Bronchial epithelial cell (primary cell): ENCODE measurements around the gene EIPR1. TPM values are rescaled to one million over a fixed set of nuclear protein-coding genes. Genes with fewer than 3 reads are reported as not detected.

Experiments used
- DNase-seq: peaks from one replicate; pipeline ENCODE4 v3.0.0-alpha.2; 2010; ENCODE audit warnings: low read depth
- FAIRE-seq: peaks from 2 replicates; lab custom pipeline; 2011; peaks lifted over from hg19 to GRCh38; lab: Jason Lieb, UNC
- H3K27me3 ChIP-seq: 2 replicates; pipeline ENCODE4 v1.5.1; 2011; ENCODE audit warnings: low read length; ENCODE audit not compliant: control insufficient read depth, insufficient read depth
- H3K36me3 ChIP-seq: 2 replicates; pipeline ENCODE4 v1.5.1; 2011; ENCODE audit warnings: low read length; ENCODE audit not compliant: control insufficient read depth, insufficient read depth
- H3K4me3 ChIP-seq: 2 replicates; pipeline ENCODE4 v1.5.1; 2011; ENCODE audit warnings: mild to moderate bottlenecking, low read depth, low read length, control low read depth
- total RNA-seq: library from RNA; depleted of rRNA; stranded (reverse); fragments of >200 nt; gene quantifications from 2 replicates; pipeline ENCODE4 v1.2.1, GENCODE V29; 2014
- TF ChIP-seq, protein P1 (sequence below): IDR thresholded peaks from 2 replicates; pipeline ENCODE4 v1.5.1; 2011; ENCODE audit warnings: mild to moderate bottlenecking, moderate library complexity, low read length, control low read depth, inconsistent platforms; ENCODE audit not compliant: insufficient read depth, severe bottlenecking

EIPR1 gene
- total RNA-seq, 1 donor from 2014 or later = 44.5 TPM

DNA sequence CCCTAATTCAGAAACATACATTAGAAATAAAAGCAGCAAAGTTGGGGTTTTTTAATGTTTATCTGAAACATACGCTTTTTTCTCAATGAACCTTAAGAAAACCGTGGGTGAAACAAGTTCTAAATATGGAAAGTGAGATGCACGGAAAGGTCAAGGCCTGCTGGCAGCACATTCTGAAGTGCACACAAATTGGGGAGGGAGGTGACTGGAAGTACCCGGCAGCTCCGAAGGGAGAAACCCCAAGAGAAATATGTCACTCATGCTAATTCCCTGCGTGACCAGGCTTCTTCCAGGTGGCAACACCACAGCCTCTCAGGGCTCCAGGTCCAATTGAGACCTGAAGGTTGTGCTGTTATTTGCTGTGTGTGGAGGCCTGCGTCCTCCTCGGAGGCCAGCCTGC is 45.5 kb downstream of the EIPR1 start:
- no peaks in the 10 kb centered on the region for H3K27me3 ChIP-seq
- peaks cover 11% of the 10 kb centered on the region for H3K36me3 ChIP-seq
- no peak for FAIRE-seq
- no peak overlapping the region for H3K4me3 ChIP-seq
- TF ChIP-seq, protein P1, sequence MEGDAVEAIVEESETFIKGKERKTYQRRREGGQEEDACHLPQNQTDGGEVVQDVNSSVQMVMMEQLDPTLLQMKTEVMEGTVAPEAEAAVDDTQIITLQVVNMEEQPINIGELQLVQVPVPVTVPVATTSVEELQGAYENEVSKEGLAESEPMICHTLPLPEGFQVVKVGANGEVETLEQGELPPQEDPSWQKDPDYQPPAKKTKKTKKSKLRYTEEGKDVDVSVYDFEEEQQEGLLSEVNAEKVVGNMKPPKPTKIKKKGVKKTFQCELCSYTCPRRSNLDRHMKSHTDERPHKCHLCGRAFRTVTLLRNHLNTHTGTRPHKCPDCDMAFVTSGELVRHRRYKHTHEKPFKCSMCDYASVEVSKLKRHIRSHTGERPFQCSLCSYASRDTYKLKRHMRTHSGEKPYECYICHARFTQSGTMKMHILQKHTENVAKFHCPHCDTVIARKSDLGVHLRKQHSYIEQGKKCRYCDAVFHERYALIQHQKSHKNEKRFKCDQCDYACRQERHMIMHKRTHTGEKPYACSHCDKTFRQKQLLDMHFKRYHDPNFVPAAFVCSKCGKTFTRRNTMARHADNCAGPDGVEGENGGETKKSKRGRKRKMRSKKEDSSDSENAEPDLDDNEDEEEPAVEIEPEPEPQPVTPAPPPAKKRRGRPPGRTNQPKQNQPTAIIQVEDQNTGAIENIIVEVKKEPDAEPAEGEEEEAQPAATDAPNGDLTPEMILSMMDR = no peak
- no peak for DNase-seq

DNA sequence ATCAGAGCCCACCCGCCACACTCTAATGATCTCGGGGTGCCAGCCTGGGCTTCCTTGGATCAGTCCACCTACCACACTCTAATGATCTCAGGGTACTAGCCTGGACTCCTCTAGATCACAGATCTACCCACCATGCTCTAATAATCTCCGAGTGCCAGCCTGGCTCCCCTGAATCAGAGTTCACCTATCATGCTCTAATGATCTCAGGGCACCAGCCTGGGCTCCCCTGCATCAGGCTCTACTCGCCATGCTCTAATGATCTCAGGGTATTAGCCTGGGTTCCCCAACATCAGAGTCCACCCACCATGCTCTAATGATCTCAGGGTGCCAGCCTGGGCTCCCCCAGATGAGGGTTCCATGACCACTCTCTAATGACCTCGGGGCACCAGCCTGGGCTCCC is 48.1 kb downstream of the EIPR1 start:
- TF ChIP-seq, protein P1 = no peak
- H3K36me3 ChIP-seq = peaks cover 10% of the 10 kb centered on the region
- H3K27me3 ChIP-seq = no peaks in the 10 kb centered on the region
- DNase-seq = no peak
- FAIRE-seq = no peak
- no peak overlapping the region for H3K4me3 ChIP-seq

DNA sequence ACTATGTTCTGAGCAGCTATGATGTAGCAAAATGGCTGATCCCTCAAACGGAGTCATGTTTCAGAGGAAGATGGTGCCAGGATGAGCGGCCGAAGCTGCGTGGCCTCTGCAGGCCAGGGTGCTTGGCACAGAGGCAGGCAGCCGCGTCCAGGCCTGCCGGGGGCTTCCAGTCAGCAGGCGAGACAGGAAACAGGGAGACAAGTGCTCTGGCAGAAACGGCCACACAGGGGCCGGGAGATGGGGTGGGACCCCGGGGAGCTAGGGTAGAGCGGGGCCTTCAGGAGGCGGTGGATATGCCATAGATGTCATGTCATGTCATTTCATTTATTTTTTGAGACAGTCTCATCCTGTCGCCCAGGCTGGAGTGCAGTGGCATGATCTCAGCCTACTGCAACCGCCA is 50.7 kb downstream of the EIPR1 start:
- no peaks in the 10 kb centered on the region for H3K27me3 ChIP-seq
- no peak for DNase-seq
- TF ChIP-seq, protein P1 = no peak
- no peak for FAIRE-seq
- H3K4me3 ChIP-seq = no peak overlapping the region
- H3K36me3 ChIP-seq = peaks cover 10% of the 10 kb centered on the region

DNA sequence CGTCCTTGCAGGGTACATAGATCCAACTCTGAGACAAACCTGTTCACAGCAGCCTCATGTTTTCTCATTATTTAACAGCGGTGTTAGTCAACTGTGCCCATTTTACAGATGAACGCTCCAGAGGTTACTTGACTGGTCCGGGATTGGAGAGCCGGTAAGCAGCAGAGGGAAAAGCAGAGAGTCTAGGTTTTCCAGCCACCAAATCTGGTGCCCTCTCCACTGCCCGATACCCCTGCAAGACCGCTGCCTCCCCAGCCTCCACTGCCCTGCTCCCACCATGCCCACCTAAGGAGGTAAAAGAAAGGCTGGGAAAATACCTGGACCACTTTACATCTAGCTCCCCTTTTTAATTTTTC is 51.5 kb downstream of the EIPR1 start:
- Histone ChIP-seq H3K4me3 (no peak overlapping the region), H3K27me3 (no peaks in the 10 kb centered on the region), H3K36me3 (peaks cover 10% of the 10 kb centered on the region)
- TF ChIP-seq, protein P1 = no peak
- FAIRE-seq (no peak), DNase-seq (no peak)

DNA sequence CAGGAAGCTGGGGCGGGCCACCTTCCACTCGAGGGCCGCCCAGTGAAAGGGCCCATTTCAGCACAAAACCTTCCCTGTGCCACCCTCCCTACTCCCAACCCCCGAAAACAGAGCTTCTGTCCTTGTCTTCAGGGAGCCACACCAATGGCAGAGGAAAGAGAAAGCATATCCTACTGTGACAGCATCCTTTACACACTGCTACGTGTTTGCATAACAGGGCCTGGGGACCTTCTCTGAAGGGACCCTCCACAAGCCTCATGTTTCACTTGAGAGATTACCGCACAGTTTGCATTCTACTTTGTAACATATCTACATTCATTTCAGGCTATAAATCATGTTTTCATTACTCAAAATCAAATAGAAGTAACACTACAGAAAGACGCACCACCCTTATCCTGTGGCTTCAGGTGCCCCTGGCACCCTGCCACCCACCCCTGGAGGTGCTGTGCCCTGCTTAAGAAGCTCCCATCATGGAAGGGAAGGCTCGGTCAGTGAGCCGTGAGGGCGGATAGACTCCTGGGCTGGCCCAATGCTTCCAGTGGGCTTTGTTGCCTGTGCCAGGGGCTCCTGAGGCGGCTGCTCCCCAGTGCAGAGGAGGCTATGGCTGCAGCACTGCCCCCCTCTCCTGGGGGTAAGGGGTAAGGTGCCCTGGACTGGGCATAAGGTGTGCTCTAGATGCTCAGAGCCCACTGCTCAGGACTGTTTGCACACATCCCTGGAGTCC is 52.0 kb downstream of the EIPR1 start:
- FAIRE-seq (no peak), DNase-seq (no peak)
- no peaks in the 10 kb centered on the region for H3K27me3 ChIP-seq

More for the DNA sequence above, 52.0 kb downstream of the EIPR1 start:
- H3K36me3 ChIP-seq = peaks cover 7% of the 10 kb centered on the region
- TF ChIP-seq, protein P1 = no peak
- no peak overlapping the region for H3K4me3 ChIP-seq
